C4-2B (cell line): ENCODE data around the gene SCUBE2.
A peak's percentile ranks its signal among the peaks of the same experiment; 100 is the strongest.

Experiments used
- H3K27ac ChIP-seq: fragments of 450-650 bp; 2 replicates; pipeline ENCODE4 v1.5.1; 2017
- CTCF ChIP-seq: fragments of 450-650 bp; conservative IDR thresholded peaks from 2 replicates; pipeline ENCODE4 v1.5.1; 2017; ENCODE audit warnings: mild to moderate bottlenecking
- ZFX ChIP-seq: fragments of 450-650 bp; IDR thresholded peaks from 2 replicates; pipeline ENCODE4 v1.6.1; 2017

SCUBE2 gene

GRCh38 chr11:9075556-9075955 lies 15.8 kb downstream of the SCUBE2 start:
- TF ChIP-seq ZFX (no peak), CTCF (no peak)
- peak overlapping the region; percentile 3; the same call in 1 of the 2 replicates for H3K27ac ChIP-seq

GRCh38 chr11:9074338-9075029 lies 16.9 kb downstream of the SCUBE2 start:
- H3K27ac ChIP-seq = no peak overlapping the region
- TF ChIP-seq ZFX (no peak), CTCF (no peak)

- no peak for TF ChIP-seq ZFX
- TF ChIP-seq CTCF = no peak
- H3K27ac ChIP-seq = no peak overlapping the region
Measured at GRCh38 chr11:9073466-9074225, 17.8 kb downstream of the SCUBE2 start.

- H3K27ac ChIP-seq = no peak overlapping the region
Measured at GRCh38 chr11:9072626-9073176, 18.7 kb downstream of the SCUBE2 start.

GRCh38 chr11:9071692-9072091 lies 19.7 kb downstream of the SCUBE2 start:
- no peak overlapping the region for H3K27ac ChIP-seq
- TF ChIP-seq CTCF (no peak), ZFX (no peak)

More at GRCh38 chr11:9072626-9073176, 18.7 kb downstream of the SCUBE2 start:
- TF ChIP-seq CTCF (no peak), ZFX (no peak)

GRCh38 chr11:9070749-9071491 lies 20.5 kb downstream of the SCUBE2 start:
- TF ChIP-seq ZFX = no peak
- TF ChIP-seq CTCF = no peak

More at GRCh38 chr11:9070749-9071491, 20.5 kb downstream of the SCUBE2 start:
- no peak overlapping the region for H3K27ac ChIP-seq
